Hepatocyte (in vitro differentiated cells): Measurements from ENCODE around the gene DSCAM. TPM values are rescaled to one million over a fixed set of nuclear protein-coding genes. Genes with fewer than 3 reads are reported as not detected.
A peak's percentile ranks its signal among the peaks of the same experiment; 100 is the strongest.

Source experiments
- DNase-seq: peaks from one replicate; pipeline ENCODE4 v3.0.0-alpha.2; 2016; ENCODE audit warnings: low spot score
- H2AFZ ChIP-seq: fragments of 200-600 bp; sonication (generic); 2 replicates; pipeline ENCODE4 v1.6.0; 2016; ENCODE audit warnings: antibody characterized with exemption, mild to moderate bottlenecking
- H3K27ac ChIP-seq: fragments of 200-600 bp; sonication (generic); 2 replicates; pipeline ENCODE4 v1.5.1; 2016; ENCODE audit warnings: mild to moderate bottlenecking
- H3K27me3 ChIP-seq: fragments of 200-600 bp; sonication (generic); 2 replicates; pipeline ENCODE4 v1.6.1; 2016
- H3K36me3 ChIP-seq: fragments of 200-600 bp; sonication (generic); replicated peaks from 2 replicates; pipeline ENCODE4 v1.5.1; 2016; ENCODE audit warnings: low read depth; ENCODE audit not compliant: insufficient read depth
- H3K4me1 ChIP-seq: fragments of 200-600 bp; sonication (generic); 2 replicates; pipeline ENCODE4 v1.5.1; 2016; ENCODE audit warnings: mild to moderate bottlenecking, moderate library complexity; ENCODE audit not compliant: insufficient read depth
- H3K4me2 ChIP-seq: fragments of 200-600 bp; sonication (generic); 2 replicates; pipeline ENCODE4 v1.6.0; 2016
- H3K4me3 ChIP-seq: fragments of 200-600 bp; sonication (generic); 2 replicates; pipeline ENCODE4 v1.5.1; 2016; ENCODE audit warnings: mild to moderate bottlenecking
- H3K79me2 ChIP-seq: fragments of 200-600 bp; sonication (generic); 2 replicates; pipeline ENCODE4 v1.6.0; 2017; ENCODE audit warnings: mild to moderate bottlenecking
- H3K9me2 ChIP-seq: fragments of 200-600 bp; sonication (generic); replicated peaks from 2 replicates; pipeline ENCODE4 v1.6.0; 2017; ENCODE audit warnings: mild to moderate bottlenecking; ENCODE audit not compliant: insufficient read depth
- H3K9me3 ChIP-seq: fragments of 200-600 bp; sonication (generic); 2 replicates; pipeline ENCODE4 v1.5.1; 2016; ENCODE audit warnings: low read depth, mild to moderate bottlenecking
- H4K20me1 ChIP-seq: fragments of 200-600 bp; sonication (generic); 2 replicates; pipeline ENCODE4 v1.6.0; 2016; ENCODE audit warnings: mild to moderate bottlenecking; ENCODE audit not compliant: insufficient read depth, poor library complexity, severe bottlenecking
- CTCF ChIP-seq: fragments of 200-600 bp; sonication (generic); IDR thresholded peaks from 2 replicates; pipeline ENCODE4 v1.5.1; 2016; ENCODE audit warnings: antibody characterized with exemption, mild to moderate bottlenecking; ENCODE audit not compliant: poor library complexity
- EZH2 ChIP-seq: fragments of 200-600 bp; sonication (generic); IDR thresholded peaks from 2 replicates; pipeline ENCODE4 v1.6.1; 2016; ENCODE audit warnings: antibody characterized with exemption, mild to moderate bottlenecking, borderline replicate concordance
- EZH2phosphoT487 ChIP-seq: fragments of 200-600 bp; sonication (generic); IDR thresholded peaks from one replicate; pipeline ENCODE4 v1.6.1; 2018; ENCODE audit warnings: antibody characterized with exemption, mild to moderate bottlenecking, low read depth, moderate library complexity; ENCODE audit not compliant: unreplicated experiment, severe bottlenecking
- WGBS: methylation state at CpG from one replicate; pipeline ENCODE4 v1.1.6; 2016; ENCODE audit warnings: low lambda C conversion rate; ENCODE audit errors: missing lambda C conversion rate; 5-methylcytosine and 5-hydroxymethylcytosine counted together
- polyA plus RNA-seq: library from polyadenylated mRNA; unstranded; fragments of >200 nt; fragmentation: Nextera tagmentation; extraction: Ambion mirVana; gene quantifications from 2 replicates; pipeline ENCODE4 v1.2.1, GENCODE V29; 2016
- total RNA-seq: library from RNA; depleted of rRNA; stranded (reverse); fragments of >200 nt; gene quantifications from 2 replicates; pipeline ENCODE4 v1.2.3, GENCODE V29; 2014

DSCAM gene
- total and polyA plus RNA-seq, 2 experiments from 2014 or later = 0.33 TPM; not detected in 1

- no peak overlapping the region for H2AFZ ChIP-seq
- no peaks in the 10 kb centered on the region for H3K79me2 ChIP-seq
- no peaks in the 10 kb centered on the region for H4K20me1 ChIP-seq
- H3K9me3 ChIP-seq = no peaks in the 10 kb centered on the region
- no peak overlapping the region for H3K27ac ChIP-seq
- no peak overlapping the region for H3K4me2 ChIP-seq
- H3K36me3 ChIP-seq = no peaks in the 10 kb centered on the region
- H3K4me1 ChIP-seq = peaks cover 7% of the 10 kb centered on the region
- no peaks in the 10 kb centered on the region for H3K27me3 ChIP-seq
- TF ChIP-seq EZH2 = no peak
- TF ChIP-seq EZH2phosphoT487 = no peak
- no peak for TF ChIP-seq CTCF
- H3K9me2 ChIP-seq = no peaks in the 10 kb centered on the region
- DNase-seq = no peak
- 58% methylated on average over 3 of the region's 3 CpGs for WGBS
- no peak overlapping the region for H3K4me3 ChIP-seq
Observed at GRCh38 chr21:40660461-40660860, 186.5 kb downstream of the DSCAM start.

- DNase-seq = peak; percentile 24
- 85% methylated on average over 3 of the region's 3 CpGs for WGBS
Observed at GRCh38 chr21:40658311-40658710, 188.6 kb downstream of the DSCAM start.

GRCh38 chr21:40652436-40652835 is 194.5 kb downstream of the DSCAM start:
- no peak for DNase-seq
- H3K9me3 ChIP-seq = no peaks in the 10 kb centered on the region
- H4K20me1 ChIP-seq = no peaks in the 10 kb centered on the region
- no peak overlapping the region for H3K4me2 ChIP-seq
- H2AFZ ChIP-seq = no peak overlapping the region
- WGBS = 44% methylated on average over 2 of the region's 2 CpGs
- no peak overlapping the region for H3K27ac ChIP-seq
- TF ChIP-seq CTCF (no peak), EZH2 (no peak), EZH2phosphoT487 (no peak)
- H3K4me1 ChIP-seq = peaks cover 1% of the 10 kb centered on the region
- no peak overlapping the region for H3K4me3 ChIP-seq
- no peaks in the 10 kb centered on the region for H3K9me2 ChIP-seq
- H3K27me3 ChIP-seq = no peaks in the 10 kb centered on the region
- no peaks in the 10 kb centered on the region for H3K79me2 ChIP-seq
- H3K36me3 ChIP-seq = no peaks in the 10 kb centered on the region

More at GRCh38 chr21:40658311-40658710, 188.6 kb downstream of the DSCAM start:
- Histone ChIP-seq H2AFZ (no peak overlapping the region), H3K27me3 (no peaks in the 10 kb centered on the region), H4K20me1 (no peaks in the 10 kb centered on the region), H3K9me2 (no peaks in the 10 kb centered on the region), H3K4me2 (no peak overlapping the region), H3K36me3 (no peaks in the 10 kb centered on the region), H3K4me1 (peaks cover 7% of the 10 kb centered on the region), H3K4me3 (no peak overlapping the region), H3K9me3 (no peaks in the 10 kb centered on the region), H3K27ac (no peak overlapping the region), H3K79me2 (no peaks in the 10 kb centered on the region)
- no peak for TF ChIP-seq CTCF
- no peak for TF ChIP-seq EZH2
- no peak for TF ChIP-seq EZH2phosphoT487

- no peaks in the 10 kb centered on the region for H4K20me1 ChIP-seq
- DNase-seq = no peak
- no peak for TF ChIP-seq EZH2phosphoT487
- no peak for TF ChIP-seq EZH2
- no peak for TF ChIP-seq CTCF
- H3K4me2 ChIP-seq = no peak overlapping the region
- WGBS = 36% methylated on average over 2 of the region's 2 CpGs
- no peaks in the 10 kb centered on the region for H3K9me3 ChIP-seq
- no peaks in the 10 kb centered on the region for H3K79me2 ChIP-seq
- no peak overlapping the region for H2AFZ ChIP-seq
- H3K27me3 ChIP-seq = no peaks in the 10 kb centered on the region
- no peak overlapping the region for H3K4me3 ChIP-seq
- H3K27ac ChIP-seq = no peak overlapping the region
- H3K9me2 ChIP-seq = no peaks in the 10 kb centered on the region
- no peaks in the 10 kb centered on the region for H3K36me3 ChIP-seq
- H3K4me1 ChIP-seq = no peaks in the 10 kb centered on the region
Observed at GRCh38 chr21:40647706-40648105, 199.3 kb downstream of the DSCAM start.
